Right ventricle myocardium inferior (tissue), 1 donor: ENCODE results near the gene ANKS3. TPM values are rescaled to one million over a fixed set of nuclear protein-coding genes. Genes with fewer than 3 reads are reported as not detected.
A peak's percentile ranks its signal among the peaks of the same experiment; 100 is the strongest.
"Not testable (repeated sequence)": the region's sequence is repeated elsewhere in the genome, so short reads cannot be mapped to it uniquely, and the experiment has no call there.

Experiments
- ATAC-seq: fragments of 200-7000 bp; cut with Tn5 transposase; one replicate; pipeline ENCODE4 v1.9.1; 2020; ENCODE audit warnings: mild to moderate bottlenecking, moderate library complexity
- DNase-seq: peaks from one replicate; pipeline ENCODE4 v3.0.0; 2021; ENCODE audit errors: missing footprints
- intact Hi-C: fragments of 100-400 bp; cut with DNase I; formaldehyde crosslinking; loops from one replicate; pipeline ENCODE4 v1.11.0; 2022
- total RNA-seq: library from RNA; stranded (reverse); fragmentation: NEBNext Ultra II Directional; extraction: Animal tissue kit (Norgen Biotek cat#: 25700); gene quantifications from one replicate; pipeline ENCODE4 v1.2.1, GENCODE V29; 2021
- donor health status: DM: no; HTN: yes; CAD: no; lungs with severe emphysema.

Gene ANKS3
- total RNA-seq, 1 donor from 2014 or later: 9.1 TPM

DNA sequence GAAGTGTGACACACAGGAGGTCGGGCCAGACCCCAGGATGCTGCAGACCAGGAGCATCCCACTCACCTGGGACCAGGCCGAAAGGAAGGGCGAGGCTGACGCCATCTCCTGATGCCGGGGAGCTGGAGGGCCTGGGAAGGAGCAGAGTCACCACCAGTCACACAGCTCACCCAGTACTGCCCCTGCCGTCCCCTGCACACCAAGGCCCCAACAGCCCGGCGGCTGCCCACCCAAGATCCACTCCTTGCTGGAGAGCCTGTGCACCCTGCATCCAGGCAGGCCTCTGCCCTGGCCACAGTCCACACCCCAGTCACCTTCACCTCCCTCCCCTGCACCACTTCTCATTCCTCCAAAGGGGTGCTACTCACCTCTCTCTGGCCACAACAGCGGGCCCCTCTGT lies 28.1 kb upstream of the ANKS3 start:
- DNase-seq (no peak), ATAC-seq (no peak)
- intact Hi-C loops: no loop called here

DNA sequence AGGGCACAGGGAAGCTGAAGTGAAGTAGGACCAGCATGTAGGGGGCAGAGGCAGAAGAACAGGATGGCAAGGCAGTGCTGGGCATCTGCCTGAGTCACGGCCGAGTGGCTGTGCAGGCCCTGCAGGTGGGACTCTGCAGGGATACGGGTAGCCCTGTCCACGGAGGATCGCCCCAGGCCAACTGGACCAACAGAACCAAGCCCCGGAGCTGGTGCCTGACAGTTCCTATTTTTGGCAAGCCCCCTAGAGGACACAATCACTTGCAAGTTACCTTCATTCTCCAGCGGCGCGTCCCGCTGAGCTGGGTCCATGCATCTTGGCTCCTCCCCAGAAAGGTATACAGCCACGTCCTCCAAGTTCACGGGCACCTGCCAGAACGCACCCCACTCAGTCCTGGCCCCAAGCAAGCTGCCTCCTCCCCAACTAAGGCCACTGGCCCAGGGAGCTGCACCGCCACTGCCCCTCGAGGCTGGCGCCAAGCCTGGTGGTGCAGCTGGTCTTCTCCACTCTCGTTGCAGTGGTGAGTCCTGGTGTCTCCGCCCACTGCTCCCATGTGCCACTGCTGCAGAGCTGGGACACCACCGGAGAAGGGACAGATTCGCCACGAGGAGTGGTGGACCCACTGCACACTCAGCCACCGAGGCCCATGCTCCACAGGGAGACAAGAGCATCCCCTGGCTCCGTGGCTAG lies 26.3 kb upstream of the ANKS3 start:
- ATAC-seq: no peak
- intact Hi-C loops: no loop called here

DNA sequence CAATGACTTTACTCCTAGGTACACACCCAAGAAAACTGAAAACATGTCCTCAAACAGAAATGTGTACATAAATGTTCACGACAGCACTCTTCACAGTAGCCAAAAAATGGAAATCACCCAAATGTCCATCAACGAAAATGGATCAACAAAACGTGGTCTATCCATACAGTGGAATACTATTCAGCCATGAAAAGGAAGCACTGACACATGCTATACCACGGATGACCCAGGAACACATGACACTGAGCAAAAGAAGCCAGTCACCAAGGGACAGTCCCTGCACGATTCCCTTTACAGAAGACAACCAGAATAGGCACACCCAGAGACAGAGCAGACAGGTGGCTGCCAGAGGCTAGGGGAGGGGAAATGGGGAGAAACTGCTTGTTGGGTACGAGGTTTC lies 21.6 kb upstream of the ANKS3 start:
- intact Hi-C loops: no loop called here
- ATAC-seq (no peak), DNase-seq (no peak)

More for the DNA sequence above, 26.3 kb upstream of the ANKS3 start:
- no peak for DNase-seq

DNA sequence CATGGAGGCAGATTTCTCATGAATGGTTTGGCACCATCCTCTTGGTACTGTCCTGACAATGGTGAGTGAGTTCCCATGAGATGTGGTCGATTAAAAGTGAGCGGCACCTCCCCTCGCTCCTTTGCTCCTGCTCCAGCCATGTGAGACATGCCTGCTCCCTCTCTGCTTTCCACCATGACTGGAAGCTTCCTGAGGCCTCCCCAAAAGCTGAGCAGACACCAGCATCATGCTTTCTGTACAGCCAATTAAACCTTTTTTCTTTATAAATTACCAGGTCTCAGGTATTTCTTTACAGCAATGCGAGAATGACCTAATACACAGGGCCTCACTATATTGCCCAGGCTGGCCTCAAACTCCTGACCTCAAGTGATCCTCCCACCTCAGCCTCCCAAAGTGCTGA lies 20.8 kb upstream of the ANKS3 start:
- ATAC-seq: no peak
- intact Hi-C loops: no loop called here
- DNase-seq: no peak

DNA sequence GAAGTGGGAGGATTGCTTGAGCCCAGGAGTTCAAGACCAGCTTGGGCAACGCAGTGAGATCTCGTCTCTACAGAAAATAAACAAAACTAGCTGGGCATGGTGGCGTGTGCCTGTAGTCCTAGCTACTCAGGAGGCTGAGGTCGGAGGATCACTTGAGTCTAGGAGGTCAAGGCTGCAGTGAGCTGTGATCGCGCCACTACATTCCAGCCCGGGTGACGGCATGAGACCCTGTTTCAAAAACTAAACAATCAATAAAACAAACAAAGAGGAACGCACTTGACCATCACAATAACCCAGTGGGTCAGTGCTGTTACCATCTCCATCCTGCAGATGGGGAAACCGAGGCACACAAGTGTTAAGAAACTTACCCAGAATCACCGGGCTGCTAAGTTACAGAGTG lies 19.2 kb upstream of the ANKS3 start:
- no peak for DNase-seq
- no peak for ATAC-seq
- intact Hi-C loops: no loop called here

DNA sequence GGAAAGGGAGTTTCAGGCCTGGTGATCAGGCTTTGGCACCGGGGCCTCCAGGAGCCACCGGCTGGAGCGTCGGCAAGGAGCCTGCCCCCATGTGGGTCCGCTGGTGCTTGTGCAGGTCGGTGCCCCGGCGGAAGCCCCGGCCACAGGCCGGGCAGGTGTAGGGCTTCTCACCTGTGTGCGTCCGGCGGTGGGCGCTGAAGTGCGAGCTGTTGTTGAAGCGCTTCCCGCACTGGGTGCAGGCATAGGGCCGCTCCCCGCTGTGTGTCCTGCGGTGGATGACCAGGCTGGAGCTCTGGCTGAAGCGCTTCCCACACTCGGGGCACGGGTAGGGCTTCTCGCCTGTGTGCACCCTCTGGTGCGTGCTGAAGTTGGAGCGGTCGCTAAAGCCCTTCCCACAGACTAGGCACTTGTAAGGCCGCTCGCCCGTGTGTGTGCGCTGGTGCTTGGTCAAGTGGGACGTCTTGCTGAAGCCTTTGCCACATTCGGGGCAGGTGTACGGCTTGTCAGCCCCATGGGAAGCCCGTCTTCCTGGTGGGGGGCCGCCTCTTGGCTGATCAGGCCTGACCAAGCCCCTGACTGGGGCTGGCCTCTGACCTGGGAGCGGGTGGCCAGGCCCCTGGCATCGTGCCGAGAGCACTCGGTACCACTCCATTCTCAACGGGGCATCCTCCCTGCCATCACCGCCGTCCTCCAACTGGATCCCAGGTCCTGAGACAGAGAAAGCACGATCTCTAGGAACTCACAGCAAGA lies 18.5 kb upstream of the ANKS3 start:
- no peak for ATAC-seq
- intact Hi-C loops: no loop called here
- DNase-seq: no peak

DNA sequence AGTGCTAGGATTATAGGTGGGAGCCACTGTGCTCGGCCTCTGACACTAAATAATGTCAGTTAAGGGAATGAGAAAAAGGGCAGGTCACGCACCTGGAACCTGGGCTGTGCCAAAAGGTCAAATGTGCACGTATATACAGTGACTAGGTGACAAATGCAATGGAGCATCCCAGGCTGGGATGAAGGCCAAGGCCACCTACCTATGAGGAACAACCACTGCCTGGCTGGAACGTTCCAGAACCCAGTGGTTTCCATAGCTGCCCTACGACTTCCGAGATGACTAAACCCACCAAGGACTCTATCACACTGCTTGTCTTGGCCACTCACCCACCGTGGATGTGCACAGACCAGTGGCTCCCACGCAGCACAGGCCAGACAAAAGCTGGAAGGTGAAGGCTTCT lies 16.8 kb upstream of the ANKS3 start:
- intact Hi-C loops: no loop called here
- no peak for ATAC-seq
- no peak for DNase-seq

DNA sequence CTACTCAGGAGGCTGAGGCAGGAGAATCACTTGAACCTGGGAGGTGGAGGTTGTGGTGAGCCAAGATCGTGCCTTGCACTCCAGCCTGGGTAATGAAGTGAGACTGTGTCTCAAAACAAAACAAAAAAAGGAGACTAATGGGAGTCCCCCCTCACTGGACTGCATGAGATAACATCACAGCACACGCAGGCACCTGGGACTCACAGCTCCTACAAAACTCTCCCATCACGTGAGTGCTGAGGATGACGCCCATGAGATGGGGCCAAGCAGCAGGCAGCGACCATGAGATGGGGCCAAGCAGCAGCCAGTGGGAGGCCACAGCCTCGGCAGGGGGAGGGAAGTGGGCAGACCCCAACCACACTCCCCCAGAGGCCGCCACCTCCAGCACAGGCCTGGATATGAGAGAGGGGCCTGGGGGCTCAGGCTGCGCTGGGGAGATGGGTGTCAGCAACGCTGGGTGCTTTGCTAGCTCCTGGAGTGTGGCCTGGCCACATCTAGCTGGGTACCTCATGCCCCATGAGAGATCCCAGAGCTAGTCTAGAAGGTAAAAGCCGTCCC lies 15.7 kb upstream of the ANKS3 start:
- intact Hi-C loops: no loop called here
- no peak for ATAC-seq
- DNase-seq: no peak

DNA sequence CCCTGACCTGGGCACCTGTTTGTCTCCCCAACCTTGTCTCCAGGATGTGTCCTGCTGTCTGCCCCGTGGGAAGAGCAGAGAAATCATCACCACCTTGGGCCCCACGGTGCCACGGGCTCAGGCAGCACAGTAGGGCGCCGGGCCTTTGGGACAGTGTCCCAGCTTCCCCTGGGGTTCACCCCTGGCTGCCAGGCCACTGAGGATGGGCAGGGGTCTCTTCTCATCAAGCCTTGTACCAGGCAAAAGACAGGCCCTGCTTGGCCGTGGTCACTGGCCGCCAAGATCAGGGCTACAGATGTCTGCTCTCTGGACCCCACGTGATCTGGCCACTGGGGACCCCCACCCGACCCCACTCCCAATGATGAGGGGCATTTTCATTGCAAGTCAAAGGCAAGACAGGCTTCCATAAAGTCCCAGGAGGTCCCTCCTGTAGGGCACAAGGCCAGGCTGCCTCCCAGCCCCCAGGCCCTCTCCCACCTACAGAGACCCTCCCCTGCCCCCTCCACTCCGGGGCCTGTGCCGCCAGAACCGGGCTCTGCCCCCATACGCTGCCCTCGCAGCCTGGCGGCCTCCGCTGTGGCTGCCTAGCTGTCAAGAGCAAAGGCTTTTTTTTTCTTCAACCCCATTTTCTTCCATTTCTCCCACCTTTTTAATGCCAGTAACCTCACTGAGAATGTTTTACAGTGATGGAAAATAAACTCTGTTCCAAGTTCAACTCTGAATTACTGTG lies 14.8 kb upstream of the ANKS3 start:
- ATAC-seq (no peak), DNase-seq (no peak)
- intact Hi-C loops: no loop called here

DNA sequence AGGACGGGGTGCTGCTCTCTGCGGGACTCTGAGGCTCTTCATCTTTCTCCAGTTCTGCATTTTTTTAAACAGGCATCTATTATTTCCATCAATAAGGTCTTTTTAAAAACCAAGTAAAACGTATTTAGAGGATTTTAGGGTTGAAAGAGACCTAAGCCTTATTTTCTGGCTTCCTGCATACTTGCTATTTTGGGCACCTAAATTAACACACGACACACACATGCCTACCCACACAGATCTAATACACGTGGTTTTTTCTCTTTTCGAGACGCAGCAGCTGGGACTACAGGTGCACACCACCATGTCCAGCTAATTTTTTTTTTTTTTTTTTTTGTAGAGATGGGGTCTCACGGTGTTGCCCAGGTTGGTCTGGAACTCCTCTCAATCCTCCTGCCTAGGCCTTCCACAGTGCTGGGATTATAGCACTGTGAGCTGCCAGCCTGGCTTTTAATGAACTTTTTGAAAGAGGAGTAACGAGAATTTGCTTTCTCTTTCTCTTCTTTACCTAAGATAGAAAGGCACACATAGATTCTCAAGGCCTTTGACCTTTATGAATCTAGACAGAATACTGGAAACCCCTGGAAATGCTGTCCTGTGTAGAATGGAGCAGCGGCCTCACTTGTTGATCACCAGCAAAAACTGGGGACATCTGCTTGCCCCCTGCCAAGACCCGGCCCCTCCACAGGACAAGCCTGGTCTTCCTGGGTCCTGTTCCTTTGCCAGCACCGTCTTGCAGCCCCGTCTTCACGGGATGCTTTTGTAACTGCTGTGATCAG lies 14.0 kb upstream of the ANKS3 start:
- DNase-seq: no peak
- intact Hi-C loops: no loop called here
- no peak for ATAC-seq

DNA sequence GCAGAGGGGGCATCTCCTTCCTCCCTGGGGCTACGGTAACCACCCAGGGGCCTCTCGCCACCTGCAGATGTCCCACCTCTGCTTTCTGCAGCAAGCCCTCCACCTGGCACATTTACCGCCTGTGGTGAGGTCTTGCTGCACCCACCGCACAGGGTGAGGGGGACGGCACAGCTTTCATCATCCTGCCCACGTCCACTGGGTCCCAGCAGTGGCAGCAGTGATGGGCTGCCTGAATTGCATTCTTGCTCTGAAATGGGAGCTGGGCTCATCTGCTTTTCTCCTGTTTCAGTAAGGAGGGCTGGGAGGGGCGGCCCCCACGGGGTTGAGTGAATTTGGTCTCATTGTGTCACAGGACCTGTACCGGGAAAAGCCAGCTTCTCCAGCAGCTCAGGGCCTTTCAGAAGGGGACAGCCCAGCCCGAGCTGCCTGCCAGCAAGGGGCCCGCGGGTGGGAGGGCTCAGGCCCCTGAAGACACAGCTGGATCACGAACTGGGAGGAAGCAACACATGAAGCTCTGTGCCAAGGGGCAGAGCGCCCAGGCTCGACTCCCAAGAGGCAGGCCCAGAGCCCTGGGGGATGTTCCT lies 13.0 kb upstream of the ANKS3 start:
- no peak for DNase-seq
- intact Hi-C loops: no loop called here
- peak; percentile 18 for ATAC-seq

DNA sequence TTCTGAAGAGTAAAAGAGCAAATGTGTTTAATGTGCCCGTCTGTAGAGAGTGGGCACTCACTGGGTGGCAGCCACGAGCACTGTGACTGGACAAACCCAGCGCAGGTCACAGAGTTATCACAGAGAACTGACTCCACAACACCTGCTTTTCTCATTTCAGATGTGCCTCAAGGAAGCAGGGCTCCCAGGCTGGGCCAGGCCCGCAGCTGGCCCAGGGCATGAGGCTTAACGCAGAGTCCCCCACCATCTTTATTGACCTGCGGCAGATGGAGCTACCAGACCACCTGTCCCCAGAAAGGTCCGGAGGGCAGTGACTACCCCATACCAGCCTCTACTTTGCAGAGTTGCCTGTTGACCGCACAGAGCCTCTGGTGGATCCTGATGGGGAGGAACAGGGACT lies 12.1 kb upstream of the ANKS3 start:
- ATAC-seq (no peak), DNase-seq (no peak)
- intact Hi-C loops: no loop called here

DNA sequence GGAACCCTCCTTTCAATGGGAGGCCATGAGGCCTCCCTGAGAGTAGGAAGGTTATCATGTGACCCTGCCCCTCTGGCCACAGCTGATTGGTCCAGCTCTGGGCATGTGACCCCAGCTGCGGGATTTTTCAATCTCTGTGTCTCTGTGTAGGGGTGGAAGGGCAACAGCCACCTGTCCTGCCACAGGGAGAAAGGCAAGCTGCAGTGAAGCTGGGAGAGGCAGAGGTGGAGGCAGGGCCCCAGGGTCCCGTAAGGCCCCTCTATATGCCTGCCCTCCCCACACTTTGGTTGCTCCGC lies 11.2 kb upstream of the ANKS3 start:
- intact Hi-C loops: no loop called here
- no peak for DNase-seq
- no peak for ATAC-seq

DNA sequence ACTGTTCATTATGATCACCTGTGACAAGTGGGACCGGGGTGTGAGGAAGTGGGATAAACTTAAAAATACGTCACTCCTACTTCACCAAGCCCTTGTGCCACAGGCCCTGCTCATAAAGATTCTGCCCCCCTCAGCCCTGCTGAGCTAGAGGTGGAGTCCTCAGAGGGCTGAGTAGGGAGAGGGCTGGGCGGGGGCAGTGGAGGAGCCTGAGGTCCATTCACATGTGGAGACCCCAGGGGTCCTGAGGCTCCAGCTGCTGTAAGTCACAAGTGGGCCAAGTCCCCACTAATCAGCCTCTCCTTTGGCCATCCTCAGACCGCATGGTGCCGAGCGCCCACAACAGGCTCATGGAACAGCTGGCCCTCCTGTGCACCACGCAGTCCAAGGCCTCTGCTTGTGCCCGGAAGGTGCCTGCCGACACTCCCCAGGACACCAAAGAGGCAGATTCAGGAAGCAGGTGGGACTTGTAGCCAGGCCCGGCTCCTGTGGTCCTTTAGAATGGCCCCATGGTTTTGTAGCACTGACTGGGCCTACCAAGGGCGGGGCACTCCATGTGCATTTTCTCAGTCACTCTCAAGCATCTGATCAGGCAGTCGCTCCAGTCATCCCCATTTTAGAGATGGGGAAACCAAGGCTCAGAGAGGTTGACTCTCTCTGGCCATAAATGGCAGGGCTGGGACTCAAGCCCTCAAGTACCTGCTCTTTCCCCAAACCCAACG lies 10.6 kb upstream of the ANKS3 start:
- DNase-seq (no peak), ATAC-seq (no peak)
- intact Hi-C loops: no loop called here

DNA sequence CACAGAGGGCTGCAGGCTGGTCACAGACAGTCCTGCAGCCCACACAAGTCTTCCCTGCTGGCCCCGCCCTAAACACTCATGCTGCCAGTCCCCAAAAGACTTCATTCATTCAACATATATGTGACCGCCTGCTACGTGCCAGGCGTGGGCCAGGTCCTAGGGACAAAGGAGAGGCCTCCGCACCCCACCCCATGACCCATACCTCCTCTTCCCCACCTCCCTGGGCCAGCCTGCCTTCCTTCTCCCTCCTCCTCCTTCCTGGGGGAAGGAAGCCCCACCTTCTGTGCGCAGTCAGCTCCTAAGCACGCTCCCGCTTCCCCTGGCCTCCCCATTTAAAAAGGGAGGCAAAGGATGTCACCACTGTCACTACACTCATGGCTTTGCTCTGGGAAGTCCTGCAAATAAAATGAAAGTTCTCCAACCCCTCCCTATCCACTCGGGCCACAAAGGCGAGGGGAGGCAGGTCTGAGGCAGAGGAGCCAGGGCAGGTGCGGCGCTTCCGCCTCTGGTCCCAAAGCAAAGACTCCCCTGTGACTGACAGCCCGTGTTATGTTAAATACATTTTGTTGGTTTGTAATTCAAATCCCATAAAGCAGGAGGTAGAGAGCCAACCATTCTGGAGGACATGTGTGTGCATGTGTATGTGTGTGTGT lies 9.3 kb upstream of the ANKS3 start:
- DNase-seq (no peak), ATAC-seq (no peak)
- intact Hi-C loops: no loop called here

DNA sequence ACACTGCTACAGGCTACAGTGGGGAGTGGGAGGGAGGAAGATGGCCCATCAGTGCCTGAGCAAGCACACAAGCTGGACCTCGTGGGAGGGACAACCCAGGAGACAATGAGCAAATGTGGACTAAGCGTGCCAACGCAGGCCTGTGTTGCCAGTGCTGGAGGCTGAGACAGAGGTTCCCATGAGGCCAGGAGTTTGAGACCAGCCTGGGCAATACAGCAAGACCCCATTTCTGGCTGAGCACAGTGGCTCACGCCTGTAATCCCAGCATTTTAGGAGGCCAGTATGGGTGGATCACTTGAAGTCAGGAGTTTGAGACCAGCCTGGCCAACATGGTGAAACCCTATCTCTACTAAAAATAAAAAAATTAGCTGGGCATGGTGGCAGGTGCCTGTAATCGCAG lies 4.3 kb upstream of the ANKS3 start:
- not testable (repeated sequence) for ATAC-seq, DNase-seq
- intact Hi-C loops: loop anchor here (10.0 kb wide), 1 partner anchor 116 kb away; no protein-coding TSS in a partner anchor

DNA sequence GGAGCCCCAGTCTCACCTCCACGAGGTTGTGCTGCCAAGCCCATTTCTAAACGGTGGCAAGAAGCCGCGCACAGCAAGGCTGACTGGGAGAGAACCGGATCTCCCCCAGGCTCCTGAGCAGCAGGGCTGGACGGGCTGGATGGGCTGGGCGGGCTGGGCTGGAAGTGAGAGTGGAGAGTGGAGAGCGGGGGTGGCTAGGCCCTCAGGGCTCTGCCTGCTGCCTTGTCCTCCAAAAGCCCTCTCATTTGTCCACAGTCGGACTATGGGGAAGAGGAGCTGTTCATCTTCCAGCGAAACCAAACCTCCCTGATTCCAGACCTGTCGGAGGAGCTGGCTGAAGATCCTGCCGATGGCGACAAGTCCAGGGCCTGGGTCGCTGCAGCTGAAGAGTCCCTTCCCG lies 3.5 kb upstream of the ANKS3 start:
- ATAC-seq: no peak

DNA sequence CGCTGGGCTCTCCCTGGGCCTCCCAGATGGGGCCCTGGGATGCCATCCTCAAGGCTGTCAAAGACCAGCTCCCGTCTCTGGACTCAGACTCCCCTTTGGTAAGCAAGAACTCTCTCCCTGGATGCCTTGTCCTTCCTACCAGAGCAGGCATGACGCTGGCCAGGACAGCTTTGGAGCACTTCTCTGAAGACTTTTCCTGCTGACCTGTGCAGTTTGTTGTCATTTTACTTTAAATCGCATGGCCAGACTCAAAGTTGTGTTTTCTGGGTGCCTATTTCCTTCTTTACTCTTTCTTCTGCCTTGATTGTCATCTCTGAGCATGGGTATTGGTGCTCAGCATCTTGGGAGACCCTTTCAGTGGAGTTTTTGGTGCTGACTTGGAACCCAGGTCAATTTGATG lies 2.5 kb upstream of the ANKS3 start:
- intact Hi-C loops: loop anchor here (10.0 kb wide), 1 partner anchor 118 kb away; no protein-coding TSS in a partner anchor
- DNase-seq (no peak), ATAC-seq (no peak)

More for the DNA sequence above, 3.5 kb upstream of the ANKS3 start:
- no peak for DNase-seq
- intact Hi-C loops: loop anchor here (10.0 kb wide), 1 partner anchor 117 kb away; no protein-coding TSS in a partner anchor
